ENCODE measurements around the gene GPC3.

GPC3 gene

GRCh38 chrX:133676344-133677122 is 308.9 kb downstream of the GPC3 start:
- H3K4me1 ChIP-seq (ENCODE audit: control insufficient read depth, insufficient read depth, low read length), result no peaks in the 10 kb centered on the region
- no peak for DNase-seq (ENCODE audit: low read depth, low spot score)
- H3K27ac ChIP-seq (ENCODE audit: low read length), result no peak overlapping the region
- no peaks in the 10 kb centered on the region; the same call in 1 of the 2 replicates for H3K36me3 ChIP-seq (ENCODE audit: control insufficient read depth, insufficient read depth, low read length)
- H3K27me3 ChIP-seq (ENCODE audit: control insufficient read depth, insufficient read depth, low read length), result no peaks in the 10 kb centered on the region
- no peaks in the 10 kb centered on the region for H3K9me3 ChIP-seq (ENCODE audit: control insufficient read depth, insufficient read depth, low read length)
- no CpG with 5 or more reads among the region's 1 CpG for WGBS (ENCODE audit: insufficient coverage, insufficient read length)
- H3K4me3 ChIP-seq (ENCODE audit: low read length), result no peak overlapping the region

- no CpG with 5 or more reads among the region's 6 CpGs for WGBS (ENCODE audit: insufficient coverage, insufficient read length)
- no peaks in the 10 kb centered on the region; the same call in 1 of the 2 replicates for H3K36me3 ChIP-seq (ENCODE audit: control insufficient read depth, insufficient read depth, low read length)
- H3K27ac ChIP-seq (ENCODE audit: low read length), result no peak overlapping the region
- H3K9me3 ChIP-seq (ENCODE audit: control insufficient read depth, insufficient read depth, low read length), result no peaks in the 10 kb centered on the region
- no peaks in the 10 kb centered on the region for H3K27me3 ChIP-seq (ENCODE audit: control insufficient read depth, insufficient read depth, low read length)
- no peak overlapping the region for H3K4me3 ChIP-seq (ENCODE audit: low read length)
- peaks cover under 1% of the 10 kb centered on the region; the same call in 1 of the 2 replicates for H3K4me1 ChIP-seq (ENCODE audit: control insufficient read depth, insufficient read depth, low read length)
- DNase-seq (ENCODE audit: low read depth, low spot score), result no peak
Measured at GRCh38 chrX:133674726-133675470, 310.5 kb downstream of the GPC3 start.

GRCh38 chrX:133670383-133670782 is 315.0 kb downstream of the GPC3 start:
- peaks cover 2% of the 10 kb centered on the region; the same call in 1 of the 2 replicates for H3K4me1 ChIP-seq (ENCODE audit: control insufficient read depth, insufficient read depth, low read length)
- no CpG with 5 or more reads among the region's 4 CpGs for WGBS (ENCODE audit: insufficient coverage, insufficient read length)
- DNase-seq (ENCODE audit: low read depth, low spot score), result no peak
- no peaks in the 10 kb centered on the region for H3K27me3 ChIP-seq (ENCODE audit: control insufficient read depth, insufficient read depth, low read length)
- H3K27ac ChIP-seq (ENCODE audit: low read length), result no peak overlapping the region
- H3K9me3 ChIP-seq (ENCODE audit: control insufficient read depth, insufficient read depth, low read length), result no peaks in the 10 kb centered on the region
- no peaks in the 10 kb centered on the region for H3K36me3 ChIP-seq (ENCODE audit: control insufficient read depth, insufficient read depth, low read length)
- no peak overlapping the region for H3K4me3 ChIP-seq (ENCODE audit: low read length)

- Histone ChIP-seq H3K4me3 (ENCODE audit: low read length) (no peak overlapping the region), H3K27me3 (ENCODE audit: control insufficient read depth, insufficient read depth, low read length) (no peaks in the 10 kb centered on the region), H3K4me1 (ENCODE audit: control insufficient read depth, insufficient read depth, low read length) (peaks cover 2% of the 10 kb centered on the region; the same call in 1 of the 2 replicates), H3K27ac (ENCODE audit: low read length) (no peak overlapping the region), H3K9me3 (ENCODE audit: control insufficient read depth, insufficient read depth, low read length) (no peaks in the 10 kb centered on the region), H3K36me3 (ENCODE audit: control insufficient read depth, insufficient read depth, low read length) (no peaks in the 10 kb centered on the region)
- no peak for DNase-seq (ENCODE audit: low read depth, low spot score)
- WGBS (ENCODE audit: insufficient coverage, insufficient read length), result no CpG with 5 or more reads among the region's 5 CpGs
Measured at GRCh38 chrX:133669214-133669613, 316.2 kb downstream of the GPC3 start.

- Histone ChIP-seq H3K27ac (ENCODE audit: low read length) (no peak overlapping the region), H3K4me1 (ENCODE audit: control insufficient read depth, insufficient read depth, low read length) (peaks cover 2% of the 10 kb centered on the region; the same call in 1 of the 2 replicates), H3K36me3 (ENCODE audit: control insufficient read depth, insufficient read depth, low read length) (no peaks in the 10 kb centered on the region), H3K27me3 (ENCODE audit: control insufficient read depth, insufficient read depth, low read length) (no peaks in the 10 kb centered on the region), H3K4me3 (ENCODE audit: low read length) (no peak overlapping the region), H3K9me3 (ENCODE audit: control insufficient read depth, insufficient read depth, low read length) (no peaks in the 10 kb centered on the region)
- no CpG with 5 or more reads among the region's 3 CpGs for WGBS (ENCODE audit: insufficient coverage, insufficient read length)
- no peak for DNase-seq (ENCODE audit: low read depth, low spot score)
Measured at GRCh38 chrX:133668225-133668931, 317.0 kb downstream of the GPC3 start.

- no peaks in the 10 kb centered on the region for H3K27me3 ChIP-seq (ENCODE audit: control insufficient read depth, insufficient read depth, low read length)
Measured at GRCh38 chrX:133666256-133666655, 319.1 kb downstream of the GPC3 start.

GRCh38 chrX:133661962-133662839 is 323.2 kb downstream of the GPC3 start:
- Histone ChIP-seq H3K4me1 (ENCODE audit: control insufficient read depth, insufficient read depth, low read length) (no peaks in the 10 kb centered on the region; the same call in 1 of the 2 replicates), H3K4me3 (ENCODE audit: low read length) (no peak overlapping the region), H3K27ac (ENCODE audit: low read length) (no peak overlapping the region), H3K36me3 (ENCODE audit: control insufficient read depth, insufficient read depth, low read length) (no peaks in the 10 kb centered on the region), H3K9me3 (ENCODE audit: control insufficient read depth, insufficient read depth, low read length) (no peaks in the 10 kb centered on the region), H3K27me3 (ENCODE audit: control insufficient read depth, insufficient read depth, low read length) (no peaks in the 10 kb centered on the region)
- WGBS (ENCODE audit: insufficient coverage, insufficient read length), result no CpG with 5 or more reads among the region's 3 CpGs
- DNase-seq (ENCODE audit: low read depth, low spot score), result no peak

More at GRCh38 chrX:133666256-133666655, 319.1 kb downstream of the GPC3 start:
- peaks cover 2% of the 10 kb centered on the region; the same call in 1 of the 2 replicates for H3K4me1 ChIP-seq (ENCODE audit: control insufficient read depth, insufficient read depth, low read length)
- H3K27ac ChIP-seq (ENCODE audit: low read length), result no peak overlapping the region
- H3K4me3 ChIP-seq (ENCODE audit: low read length), result no peak overlapping the region
- H3K36me3 ChIP-seq (ENCODE audit: control insufficient read depth, insufficient read depth, low read length), result no peaks in the 10 kb centered on the region
- no peaks in the 10 kb centered on the region for H3K9me3 ChIP-seq (ENCODE audit: control insufficient read depth, insufficient read depth, low read length)
- DNase-seq (ENCODE audit: low read depth, low spot score), result no peak

GRCh38 chrX:133660281-133660680 is 325.1 kb downstream of the GPC3 start:
- no peak overlapping the region for H3K4me3 ChIP-seq (ENCODE audit: low read length)
- no peaks in the 10 kb centered on the region for H3K36me3 ChIP-seq (ENCODE audit: control insufficient read depth, insufficient read depth, low read length)
- H3K27me3 ChIP-seq (ENCODE audit: control insufficient read depth, insufficient read depth, low read length), result no peaks in the 10 kb centered on the region
- no peaks in the 10 kb centered on the region; the same call in 1 of the 2 replicates for H3K4me1 ChIP-seq (ENCODE audit: control insufficient read depth, insufficient read depth, low read length)
- no peaks in the 10 kb centered on the region for H3K9me3 ChIP-seq (ENCODE audit: control insufficient read depth, insufficient read depth, low read length)
- no peak overlapping the region for H3K27ac ChIP-seq (ENCODE audit: low read length)
- no peak for DNase-seq (ENCODE audit: low read depth, low spot score)

GRCh38 chrX:133658293-133658911 is 327.0 kb downstream of the GPC3 start:
- DNase-seq (ENCODE audit: low read depth, low spot score), result no peak
- no peaks in the 10 kb centered on the region; the same call in 1 of the 2 replicates for H3K4me1 ChIP-seq (ENCODE audit: control insufficient read depth, insufficient read depth, low read length)
- no CpG with 5 or more reads among the region's 3 CpGs for WGBS (ENCODE audit: insufficient coverage, insufficient read length)
- no peak overlapping the region for H3K27ac ChIP-seq (ENCODE audit: low read length)
- no peaks in the 10 kb centered on the region for H3K27me3 ChIP-seq (ENCODE audit: control insufficient read depth, insufficient read depth, low read length)
- no peak overlapping the region for H3K4me3 ChIP-seq (ENCODE audit: low read length)
- no peaks in the 10 kb centered on the region for H3K36me3 ChIP-seq (ENCODE audit: control insufficient read depth, insufficient read depth, low read length)
- H3K9me3 ChIP-seq (ENCODE audit: control insufficient read depth, insufficient read depth, low read length), result no peaks in the 10 kb centered on the region
